NB4 (cell line): ENCODE data around the gene DCTD.

Experiments used
- POLR2A ChIP-seq: IDR thresholded peaks from 2 replicates; pipeline ENCODE4 v1.6.1; 2011; ENCODE audit warnings: mild to moderate bottlenecking; ENCODE audit not compliant: insufficient read length; ENCODE audit errors: extremely low read depth
- TF ChIP-seq, protein P1 (sequence below): IDR thresholded peaks from one replicate; pipeline ENCODE4 v1.5.1; 2012; ENCODE audit warnings: low read depth, low read length

GRCh38 chr4:182886205-182886604 is 31.0 kb downstream of the DCTD start:
- TF ChIP-seq, protein P1, sequence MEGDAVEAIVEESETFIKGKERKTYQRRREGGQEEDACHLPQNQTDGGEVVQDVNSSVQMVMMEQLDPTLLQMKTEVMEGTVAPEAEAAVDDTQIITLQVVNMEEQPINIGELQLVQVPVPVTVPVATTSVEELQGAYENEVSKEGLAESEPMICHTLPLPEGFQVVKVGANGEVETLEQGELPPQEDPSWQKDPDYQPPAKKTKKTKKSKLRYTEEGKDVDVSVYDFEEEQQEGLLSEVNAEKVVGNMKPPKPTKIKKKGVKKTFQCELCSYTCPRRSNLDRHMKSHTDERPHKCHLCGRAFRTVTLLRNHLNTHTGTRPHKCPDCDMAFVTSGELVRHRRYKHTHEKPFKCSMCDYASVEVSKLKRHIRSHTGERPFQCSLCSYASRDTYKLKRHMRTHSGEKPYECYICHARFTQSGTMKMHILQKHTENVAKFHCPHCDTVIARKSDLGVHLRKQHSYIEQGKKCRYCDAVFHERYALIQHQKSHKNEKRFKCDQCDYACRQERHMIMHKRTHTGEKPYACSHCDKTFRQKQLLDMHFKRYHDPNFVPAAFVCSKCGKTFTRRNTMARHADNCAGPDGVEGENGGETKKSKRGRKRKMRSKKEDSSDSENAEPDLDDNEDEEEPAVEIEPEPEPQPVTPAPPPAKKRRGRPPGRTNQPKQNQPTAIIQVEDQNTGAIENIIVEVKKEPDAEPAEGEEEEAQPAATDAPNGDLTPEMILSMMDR = no peak
- no peak for TF ChIP-seq POLR2A
